ENCODE measurements around the gene WNT3A. TPM values are rescaled to one million over a fixed set of nuclear protein-coding genes. Genes with fewer than 3 reads are reported as not detected.

The WNT3A gene
- total and polyA plus RNA-seq, 9 of the 15 experiments (the other 6 are each of a cell fraction or from before 2014, with no cell fraction given), result not detected

GRCh38 chr1:228109073-228109961, 102.5 kb downstream of the WNT3A start, which contains the start of gene MRPL55 (continued):
- TF ChIP-seq, protein P1, sequence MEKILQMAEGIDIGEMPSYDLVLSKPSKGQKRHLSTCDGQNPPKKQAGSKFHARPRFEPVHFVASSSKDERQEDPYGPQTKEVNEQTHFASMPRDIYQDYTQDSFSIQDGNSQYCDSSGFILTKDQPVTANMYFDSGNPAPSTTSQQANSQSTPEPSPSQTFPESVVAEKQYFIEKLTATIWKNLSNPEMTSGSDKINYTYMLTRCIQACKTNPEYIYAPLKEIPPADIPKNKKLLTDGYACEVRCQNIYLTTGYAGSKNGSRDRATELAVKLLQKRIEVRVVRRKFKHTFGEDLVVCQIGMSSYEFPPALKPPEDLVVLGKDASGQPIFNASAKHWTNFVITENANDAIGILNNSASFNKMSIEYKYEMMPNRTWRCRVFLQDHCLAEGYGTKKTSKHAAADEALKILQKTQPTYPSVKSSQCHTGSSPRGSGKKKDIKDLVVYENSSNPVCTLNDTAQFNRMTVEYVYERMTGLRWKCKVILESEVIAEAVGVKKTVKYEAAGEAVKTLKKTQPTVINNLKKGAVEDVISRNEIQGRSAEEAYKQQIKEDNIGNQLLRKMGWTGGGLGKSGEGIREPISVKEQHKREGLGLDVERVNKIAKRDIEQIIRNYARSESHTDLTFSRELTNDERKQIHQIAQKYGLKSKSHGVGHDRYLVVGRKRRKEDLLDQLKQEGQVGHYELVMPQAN (IDR thresholded peaks at IDR 0.05; ENCODE audit: borderline replicate concordance), result peak; percentile 88
- TF ChIP-seq ATF7 (IDR thresholded peaks at IDR 0.05) (peak; percentile 97), MTF1 (CRISPR knock-in tag; IDR thresholded peaks at IDR 0.05; ENCODE audit: borderline replicate concordance) (no peak), ZBTB1 (CRISPR knock-in tag; IDR thresholded peaks at IDR 0.05; ENCODE audit: borderline replicate concordance, low read depth) (peak; percentile 63; the same call in 1 of the 2 replicates), NFIX (CRISPR knock-in tag; IDR thresholded peaks at IDR 0.05; ENCODE audit: low read depth) (no peak), ZNF830 (CRISPR knock-in tag; IDR thresholded peaks at IDR 0.05) (no peak), SMARCA4 (IDR thresholded peaks at IDR 0.05) (0 out of 2 replicates have a peak, but pooled peaks have one; percentile 26), ZNF133 (CRISPR knock-in tag; IDR thresholded peaks at IDR 0.05) (peak; percentile 31; the same call in 1 of the 2 replicates), ZNF3 (CRISPR knock-in tag; IDR thresholded peaks at IDR 0.05) (no peak), HNRNPK (IDR thresholded peaks at IDR 0.05; ENCODE audit: low read depth, low read length, poor library complexity, severe bottlenecking) (no peak), ZKSCAN3 (CRISPR knock-in tag; IDR thresholded peaks at IDR 0.05) (no peak), THAP7 (CRISPR knock-in tag; IDR thresholded peaks at IDR 0.05) (no peak), PHB2 (IDR thresholded peaks at IDR 0.05; ENCODE audit: low read depth) (peak; percentile 9; the same call in 1 of the 2 replicates), HMG20B (CRISPR knock-in tag; IDR thresholded peaks at IDR 0.05) (no peak), NELFE (IDR thresholded peaks at IDR 0.05; ENCODE audit: insufficient read depth, insufficient read length) (no peak), FOXJ2 (tag; IDR thresholded peaks at IDR 0.05) (no peak), SMARCB1 (IDR thresholded peaks at IDR 0.05; ENCODE audit: insufficient read length, low read depth) (no peak), ESRRA (IDR thresholded peaks at IDR 0.05; ENCODE audit: borderline replicate concordance, low read depth) (no peak; the same call in 1 of the 2 replicates), CBX1 (IDR thresholded peaks at IDR 0.05; ENCODE audit: low read depth) (0 out of 2 replicates have a peak, but pooled peaks have one; percentile 81), CBX2 (IDR thresholded peaks at IDR 0.05; ENCODE audit: insufficient read depth, low read length, poor library complexity, severe bottlenecking) (no peak), SPI1 (IDR thresholded peaks at IDR 0.05; ENCODE audit: borderline replicate concordance, low read depth, low read length) (0 out of 2 replicates have a peak, but pooled peaks have one; percentile 1), PTBP1 (IDR thresholded peaks at IDR 0.05; ENCODE audit: low read depth, low read length) (0 out of 2 replicates have a peak, but pooled peaks have one; percentile 30), JUN (IDR thresholded peaks at IDR 0.05; ENCODE audit: borderline replicate concordance, low read depth, low read length) (peak; percentile 84; the same call in 1 of the 2 replicates), JUN (CRISPR knock-in tag; IDR thresholded peaks at IDR 0.05; ENCODE audit: borderline replicate concordance) (no peak; the same call in 1 of the 2 replicates)
- TF ChIP-seq, protein P2, sequence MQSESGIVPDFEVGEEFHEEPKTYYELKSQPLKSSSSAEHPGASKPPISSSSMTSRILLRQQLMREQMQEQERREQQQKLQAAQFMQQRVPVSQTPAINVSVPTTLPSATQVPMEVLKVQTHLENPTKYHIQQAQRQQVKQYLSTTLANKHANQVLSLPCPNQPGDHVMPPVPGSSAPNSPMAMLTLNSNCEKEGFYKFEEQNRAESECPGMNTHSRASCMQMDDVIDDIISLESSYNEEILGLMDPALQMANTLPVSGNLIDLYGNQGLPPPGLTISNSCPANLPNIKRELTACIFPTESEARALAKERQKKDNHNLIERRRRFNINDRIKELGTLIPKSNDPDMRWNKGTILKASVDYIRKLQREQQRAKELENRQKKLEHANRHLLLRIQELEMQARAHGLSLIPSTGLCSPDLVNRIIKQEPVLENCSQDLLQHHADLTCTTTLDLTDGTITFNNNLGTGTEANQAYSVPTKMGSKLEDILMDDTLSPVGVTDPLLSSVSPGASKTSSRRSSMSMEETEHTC (IDR thresholded peaks at IDR 0.05), result no peak; the same call in 1 of the 2 replicates
